Measurements from ENCODE around the gene HMCN1.
"Not testable (repeated sequence)": the region's sequence is repeated elsewhere in the genome, so short reads cannot be mapped to it uniquely, and the experiment has no call there.

HMCN1 gene

DNA sequence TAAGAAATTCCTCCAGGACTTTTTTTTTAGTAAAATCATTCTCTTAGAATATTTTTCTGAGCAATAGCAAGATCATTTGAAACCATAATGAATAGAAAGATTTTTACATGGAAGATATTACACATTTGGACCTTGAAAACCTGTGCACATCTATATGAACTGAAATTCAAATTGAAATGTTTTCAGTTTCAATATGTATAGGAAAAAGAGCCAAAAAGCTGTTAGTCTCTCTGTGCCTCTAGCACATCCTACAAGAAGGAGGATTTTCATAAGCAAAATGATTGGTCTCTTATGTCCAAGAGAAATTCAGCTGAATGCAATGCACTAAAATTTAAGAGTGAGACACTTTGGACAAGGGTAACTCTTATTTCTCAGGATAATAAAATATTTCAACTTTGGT, 8.2 kb downstream of the HMCN1 start:
- no peak for DNase-seq

DNA sequence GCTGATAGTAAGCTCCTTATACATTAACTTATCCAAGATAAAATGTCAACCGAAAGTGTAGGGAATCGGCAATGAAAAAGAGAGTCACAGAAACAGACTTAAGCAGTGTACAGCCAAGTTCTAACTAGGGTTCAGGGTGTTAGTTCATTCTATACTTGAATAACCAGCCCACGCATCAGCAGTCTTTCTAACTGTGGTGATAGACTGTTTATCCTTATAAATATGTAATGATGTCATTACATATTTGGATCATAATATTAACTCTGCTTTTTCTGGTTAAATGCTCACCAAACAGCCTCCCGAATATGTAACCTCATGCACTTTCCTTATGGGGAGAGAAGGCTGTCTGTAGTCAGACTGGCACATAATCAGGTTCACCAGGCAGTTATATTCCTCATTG, 11.0 kb downstream of the HMCN1 start:
- DNase-seq, result no peak

DNA sequence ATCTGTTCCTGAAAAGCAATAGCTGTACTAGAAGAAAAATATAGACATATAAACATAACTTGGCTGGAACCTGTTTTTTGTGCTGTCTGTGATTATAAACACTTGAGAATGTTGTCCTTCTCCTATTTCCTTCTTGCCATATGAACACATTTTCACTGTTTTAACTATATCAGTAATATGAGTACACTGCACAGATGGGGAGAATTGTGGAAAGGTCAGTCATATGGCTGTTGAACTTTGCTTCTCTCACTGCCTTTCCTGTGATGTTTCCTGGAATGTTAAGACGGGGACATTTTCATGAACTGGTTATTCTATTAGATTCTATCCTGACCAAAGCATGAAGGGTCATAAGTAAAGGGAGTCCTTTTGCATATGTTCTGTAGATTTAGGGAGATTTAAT, 24.9 kb downstream of the HMCN1 start:
- no peak for DNase-seq

DNA sequence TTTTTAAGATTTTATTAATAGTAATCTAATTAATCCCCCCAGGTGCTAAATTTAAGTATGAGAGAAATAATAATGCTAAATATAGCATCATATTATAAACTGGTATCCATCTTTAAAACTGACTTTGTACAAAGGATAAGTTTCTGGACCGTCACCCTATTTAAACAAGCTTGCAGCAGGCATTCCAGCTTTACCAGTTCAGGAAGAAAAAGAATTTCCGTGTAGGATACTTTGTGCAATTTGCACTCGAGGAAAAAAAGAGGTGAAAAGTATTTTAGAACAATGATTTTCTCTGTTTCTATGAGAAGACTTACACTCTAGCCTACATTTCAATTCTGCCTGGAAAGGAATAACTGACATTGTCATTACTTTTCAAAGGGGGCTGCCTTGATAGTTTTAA, 27.6 kb downstream of the HMCN1 start:
- no peak for DNase-seq

DNA sequence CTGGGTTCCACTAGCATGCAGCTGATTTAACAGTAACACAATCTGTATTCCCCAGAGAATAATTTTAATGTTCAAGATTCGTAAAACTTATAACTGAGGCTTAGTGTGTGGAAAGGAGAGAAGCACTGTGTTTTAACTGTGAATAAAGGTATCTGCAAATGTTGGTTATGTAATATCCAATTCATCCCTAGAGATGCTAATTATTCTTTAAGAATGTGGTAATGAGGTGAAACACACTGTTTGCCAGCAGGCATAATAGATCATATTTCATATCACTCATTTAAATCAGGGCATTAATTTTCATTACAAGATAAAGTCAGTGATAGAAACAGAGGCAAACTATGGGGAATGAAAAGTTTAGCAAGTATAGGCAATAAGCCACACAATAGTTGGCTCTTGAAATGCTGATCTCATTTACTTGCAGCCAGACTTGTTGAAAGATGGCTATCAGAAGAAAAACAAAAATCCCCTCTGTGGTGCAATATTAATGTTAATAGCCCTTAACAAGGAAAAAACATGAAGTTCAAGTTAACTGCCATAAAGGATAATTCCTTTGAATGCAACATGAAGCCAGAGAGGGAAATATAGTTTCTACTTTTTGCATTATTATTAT, 33.4 kb downstream of the HMCN1 start:
- DNase-seq, result no peak

DNA sequence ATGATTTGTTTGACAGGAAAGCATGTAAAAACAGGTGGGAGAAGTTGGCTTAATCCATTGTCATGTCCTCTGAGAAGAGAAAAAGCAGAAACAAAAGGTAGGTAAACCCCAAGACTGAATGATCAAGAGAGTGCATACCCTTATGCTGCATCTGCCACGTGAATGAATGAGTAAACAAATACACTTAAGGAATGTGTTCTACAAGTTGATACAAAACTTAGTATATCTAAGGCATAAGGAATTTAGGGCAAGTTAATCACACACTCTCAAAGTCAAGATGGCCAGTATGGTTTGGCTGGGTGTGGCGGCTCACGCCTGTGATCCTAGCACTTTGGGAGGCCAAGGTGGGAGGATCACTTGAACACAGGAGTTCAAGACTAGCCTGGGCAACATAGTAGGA, 34.2 kb downstream of the HMCN1 start:
- DNase-seq, result no peak

DNA sequence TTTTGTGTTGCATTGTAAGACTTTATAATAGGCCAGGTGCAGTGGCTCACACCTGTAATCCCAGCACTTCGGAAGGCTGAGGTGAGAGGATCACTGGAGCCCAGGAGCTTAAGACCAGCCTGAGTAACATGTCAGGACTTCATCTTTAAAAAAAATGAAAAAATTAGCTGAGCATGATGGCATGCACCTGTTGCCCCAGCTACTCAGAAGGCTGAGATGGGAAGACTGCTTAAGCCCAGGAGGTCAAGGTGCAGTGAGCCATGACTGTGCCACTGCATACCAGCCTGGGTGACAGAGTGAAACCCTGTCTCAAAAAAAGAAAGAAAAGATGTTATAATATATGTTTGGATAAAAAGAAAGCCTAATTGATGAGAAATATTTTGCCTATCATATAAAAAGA, 34.9 kb downstream of the HMCN1 start:
- no peak for DNase-seq

DNA sequence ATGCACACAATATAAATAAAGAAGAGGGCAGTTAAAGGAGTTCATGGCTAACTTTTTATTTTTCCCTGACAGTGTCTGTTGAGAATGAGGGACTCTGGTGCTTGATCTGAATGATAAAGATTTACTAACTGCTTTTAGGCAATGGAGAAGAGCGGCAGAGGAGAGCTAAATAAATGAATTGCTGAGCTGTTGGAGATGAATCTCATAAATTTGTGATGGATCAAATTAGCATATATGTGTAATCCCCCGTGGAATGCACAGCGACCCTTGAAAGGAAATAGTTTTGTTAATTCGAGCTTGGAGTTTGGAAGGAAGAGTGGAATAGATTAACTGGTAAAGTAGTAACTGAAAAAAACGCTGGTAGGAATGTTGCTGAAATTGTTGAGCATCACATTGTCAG, 40.2 kb downstream of the HMCN1 start:
- DNase-seq, result no peak

DNA sequence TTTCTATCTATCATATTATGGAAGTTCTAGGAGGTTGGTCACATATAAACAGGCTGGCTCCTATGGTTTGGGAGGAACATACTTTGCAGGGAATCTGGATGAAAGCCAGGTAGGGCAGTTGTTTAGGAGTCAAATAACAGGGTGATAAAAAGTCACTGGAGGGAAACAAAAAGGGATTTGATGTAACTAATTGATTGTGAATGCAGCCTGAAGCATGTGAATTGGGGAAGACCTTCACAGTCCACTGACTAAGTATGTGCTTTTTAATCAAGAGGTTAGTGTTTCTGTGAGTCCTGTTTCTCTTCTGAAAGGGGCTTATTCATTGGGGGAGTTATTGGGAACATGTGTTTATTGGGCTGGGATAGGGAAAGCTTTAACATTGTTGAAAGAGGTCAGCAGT, 41.3 kb downstream of the HMCN1 start:
- no peak for DNase-seq

DNA sequence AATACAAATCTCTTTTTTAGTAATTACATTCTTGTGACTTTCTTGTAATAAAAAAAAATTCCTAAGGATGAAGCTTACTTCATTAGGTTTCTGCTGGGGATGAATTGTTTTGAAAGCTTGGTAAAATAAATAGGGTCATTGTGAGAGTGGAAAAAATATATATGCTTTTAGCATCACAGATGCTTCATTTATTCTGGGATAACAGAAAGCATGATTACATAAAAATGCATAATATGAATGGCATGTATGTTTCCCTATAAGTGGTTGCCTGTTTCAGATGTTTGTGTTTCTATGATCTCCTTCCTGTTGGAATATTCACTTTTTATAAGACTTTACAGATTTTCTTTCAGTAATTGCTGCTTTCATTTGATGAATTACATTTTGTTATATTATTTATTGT, 42.3 kb downstream of the HMCN1 start:
- DNase-seq, result no peak

DNA sequence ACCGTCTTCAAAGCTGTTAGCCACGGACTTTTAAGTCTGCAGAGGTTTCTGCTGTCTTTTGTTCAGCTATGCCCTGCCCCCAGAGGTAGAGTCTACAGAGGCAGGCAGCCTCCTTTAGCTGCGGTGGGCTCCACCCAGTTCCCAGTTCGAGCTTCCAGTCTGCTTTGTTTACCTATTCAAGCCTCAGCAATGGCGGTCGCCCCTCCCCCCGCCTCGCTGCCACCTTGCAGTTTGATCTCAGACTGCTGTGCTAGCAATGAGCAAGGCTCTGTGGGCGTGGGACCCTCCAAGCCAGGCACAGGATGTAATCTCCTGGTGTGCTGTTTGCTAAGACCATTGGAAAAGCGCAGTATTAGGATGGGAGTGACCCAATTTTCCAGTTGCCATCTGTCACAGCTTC, 49.7 kb downstream of the HMCN1 start:
- not testable (repeated sequence) for DNase-seq

DNA sequence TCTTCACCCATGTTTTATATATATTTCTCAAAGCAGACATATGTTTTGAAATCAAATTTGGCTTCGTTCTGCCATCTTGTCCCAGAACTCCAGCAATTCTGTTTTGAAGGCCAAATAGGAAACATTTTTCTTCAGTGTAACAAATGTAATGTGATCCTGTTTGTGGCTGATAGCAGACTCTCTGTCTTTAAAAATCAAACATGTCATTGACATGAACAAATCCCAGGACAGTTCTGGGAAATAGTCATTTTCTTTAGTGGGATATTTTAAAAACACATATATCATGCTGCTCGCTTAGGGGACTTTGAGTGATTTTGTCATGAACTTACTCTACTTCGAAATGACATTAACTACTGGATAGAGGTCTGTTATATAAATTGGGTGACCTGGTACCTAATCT, 51.4 kb downstream of the HMCN1 start:
- no peak for DNase-seq

DNA sequence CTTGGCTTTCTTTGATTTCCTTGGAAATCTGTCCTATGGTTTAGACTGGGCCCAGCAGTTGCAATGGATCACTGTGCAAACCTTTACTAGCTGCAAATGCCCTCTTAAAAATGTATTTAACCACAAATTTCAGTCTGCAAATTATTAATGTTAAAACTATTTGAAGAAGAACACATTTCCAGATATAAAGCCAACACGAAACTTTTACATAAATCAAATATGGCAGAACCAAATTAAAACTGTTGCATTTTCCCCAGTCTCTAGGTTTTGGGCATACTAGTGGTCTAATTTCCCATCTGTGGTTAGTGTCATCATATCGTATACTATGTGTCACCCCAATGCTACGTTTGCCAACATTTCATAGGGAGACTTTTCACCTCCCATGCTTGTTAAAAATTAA, 52.3 kb downstream of the HMCN1 start:
- no peak for DNase-seq

DNA sequence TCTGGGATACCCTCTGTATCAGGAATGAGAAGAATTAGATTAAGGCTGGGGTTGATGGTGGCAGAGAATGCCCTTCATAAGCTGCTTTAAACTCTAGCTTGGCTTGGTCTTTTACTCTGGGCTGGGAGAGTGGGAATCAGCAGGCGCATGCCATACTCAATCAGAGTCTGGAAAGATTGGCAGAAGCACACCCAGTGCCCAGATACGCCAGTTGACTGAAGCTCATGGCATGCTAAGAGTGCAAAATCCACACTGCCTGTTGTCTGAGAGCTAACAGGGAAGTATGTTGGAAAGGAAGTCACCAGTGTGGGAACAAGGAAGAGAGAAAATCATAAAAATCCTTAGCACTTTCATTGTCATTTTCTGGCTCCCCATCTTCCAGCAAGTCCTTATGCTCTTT, 53.0 kb downstream of the HMCN1 start:
- no peak for DNase-seq

DNA sequence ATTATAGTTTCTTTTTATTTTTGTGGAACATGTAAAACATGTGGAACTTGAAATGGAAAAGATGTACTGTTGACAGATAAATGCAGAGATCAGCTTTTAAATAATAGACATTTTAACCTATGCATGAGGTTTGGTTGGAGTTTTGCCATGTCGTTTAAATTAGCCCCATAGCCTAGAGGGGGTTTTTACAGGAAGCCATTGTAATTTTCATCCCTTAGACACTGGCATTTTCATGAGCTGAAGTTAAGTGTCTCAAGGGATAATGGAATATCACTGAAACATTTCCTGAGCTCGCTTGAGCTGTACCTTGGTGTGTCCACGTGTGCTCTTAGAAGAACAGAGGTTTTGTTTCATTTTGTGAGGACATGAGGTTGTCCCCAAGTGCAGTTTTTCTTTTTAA, 54.2 kb downstream of the HMCN1 start:
- no peak for DNase-seq

DNA sequence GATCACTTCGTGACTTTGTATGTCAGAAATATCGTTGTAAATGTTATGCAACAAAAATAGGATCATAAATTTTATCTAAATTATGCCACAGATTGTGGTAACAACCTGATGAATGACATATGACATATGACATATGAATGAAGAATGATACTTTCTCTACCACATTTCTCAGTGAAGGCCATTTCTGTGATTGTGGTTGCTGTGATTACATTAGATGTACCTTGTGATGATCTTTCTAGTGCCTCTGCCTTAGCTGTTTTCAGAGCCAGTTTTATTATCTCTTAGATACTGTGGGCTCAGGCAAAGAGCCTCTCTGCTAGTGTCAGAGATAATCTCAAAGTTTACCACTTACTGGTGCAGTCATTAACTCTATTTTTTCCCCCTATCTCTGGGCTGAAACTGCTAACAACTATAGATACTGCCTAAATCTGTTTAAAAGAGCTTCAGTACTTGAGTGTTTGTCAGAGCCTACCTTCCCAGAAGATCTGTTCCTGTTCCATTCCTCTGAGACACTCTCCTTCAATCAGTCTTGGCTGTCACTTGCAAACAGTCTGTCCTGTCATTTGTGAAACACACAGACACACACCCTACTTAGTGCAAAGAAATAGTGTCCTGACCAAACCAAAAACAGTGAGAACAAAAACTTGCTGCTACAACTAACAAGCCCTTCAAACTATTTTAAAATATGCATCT, 55.5 kb downstream of the HMCN1 start:
- no peak for DNase-seq

DNA sequence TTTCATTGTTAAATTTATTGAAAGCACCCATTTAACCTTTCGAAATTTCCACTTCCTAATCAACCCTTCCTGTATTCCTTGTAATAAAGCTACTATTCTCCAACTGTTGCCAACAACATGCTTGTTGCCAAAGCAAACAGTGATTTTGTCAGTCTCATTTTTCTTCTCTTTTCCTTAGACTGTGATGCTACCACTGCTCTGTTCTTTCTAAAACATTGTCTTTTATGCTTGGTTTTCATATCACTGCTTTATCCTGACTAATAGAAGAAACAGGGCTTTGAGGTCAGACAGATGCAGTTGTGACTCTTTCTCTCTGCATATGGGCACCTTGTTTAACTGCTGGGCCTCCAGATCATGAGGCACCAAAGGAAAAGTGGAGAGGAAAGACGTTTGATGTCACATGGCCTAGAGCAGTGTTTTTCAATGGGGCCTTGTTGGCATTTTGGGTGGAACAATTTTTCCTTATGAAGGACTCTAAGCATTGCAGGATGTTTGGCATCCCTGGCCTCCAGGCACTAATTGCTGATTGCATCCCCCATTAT, 56.1 kb downstream of the HMCN1 start:
- DNase-seq, result no peak

DNA sequence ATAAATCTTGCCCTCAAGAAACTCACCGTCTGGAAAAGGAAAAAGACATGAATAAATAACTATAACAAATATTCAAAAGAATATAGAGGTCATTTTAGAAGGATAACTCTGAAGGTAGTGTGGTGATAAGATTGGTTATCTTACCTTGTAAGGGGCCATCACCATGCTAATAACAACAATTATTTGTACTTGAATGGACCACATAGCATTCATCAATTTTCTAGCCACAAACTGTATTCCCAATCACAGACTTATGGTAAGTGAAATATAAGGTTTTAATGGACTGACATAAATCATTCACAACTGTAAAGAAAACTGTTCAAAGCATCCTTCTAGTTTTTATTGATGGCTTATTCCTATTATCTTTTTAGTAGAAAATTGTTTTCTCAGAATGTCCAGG, 57.8 kb downstream of the HMCN1 start:
- no peak for DNase-seq

DNA sequence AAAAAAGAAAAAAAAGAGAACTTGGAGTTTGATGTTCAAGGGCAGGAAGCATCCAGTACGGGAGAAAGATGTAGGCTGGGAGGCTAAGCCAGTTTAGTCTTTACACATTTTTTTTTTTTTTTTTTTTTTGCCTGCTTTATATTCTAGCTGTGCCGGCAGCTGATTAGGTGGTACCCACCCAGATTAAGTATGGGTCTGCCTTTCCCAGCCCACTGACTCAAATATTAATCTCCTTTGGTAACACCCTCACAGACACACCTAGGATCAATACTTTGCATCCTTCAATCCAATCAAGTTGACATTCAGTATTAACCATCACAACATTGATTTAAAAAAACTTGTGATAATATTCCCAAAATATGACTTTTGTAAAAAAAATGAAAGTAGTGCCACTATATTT, 60.3 kb downstream of the HMCN1 start:
- not testable (repeated sequence) for DNase-seq

DNA sequence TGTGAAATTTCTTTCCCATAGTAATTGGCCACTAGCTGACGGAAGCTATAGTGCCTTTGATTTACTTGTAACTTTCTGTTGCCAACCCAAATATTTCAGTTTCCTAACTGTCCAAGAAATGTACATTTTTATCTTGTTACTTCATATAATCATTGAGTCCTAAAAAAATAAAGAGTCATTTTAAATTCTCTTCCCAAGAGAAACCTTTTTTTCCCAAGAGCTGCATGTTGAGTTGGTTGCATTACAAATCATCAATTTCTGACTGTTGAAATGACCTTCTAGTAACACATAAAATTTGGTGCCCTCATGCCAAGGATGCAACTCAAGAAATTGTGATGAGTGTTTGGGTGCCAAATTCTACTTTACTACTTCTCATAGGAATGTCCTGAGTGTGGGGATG, 61.0 kb downstream of the HMCN1 start:
- no peak for DNase-seq

DNA sequence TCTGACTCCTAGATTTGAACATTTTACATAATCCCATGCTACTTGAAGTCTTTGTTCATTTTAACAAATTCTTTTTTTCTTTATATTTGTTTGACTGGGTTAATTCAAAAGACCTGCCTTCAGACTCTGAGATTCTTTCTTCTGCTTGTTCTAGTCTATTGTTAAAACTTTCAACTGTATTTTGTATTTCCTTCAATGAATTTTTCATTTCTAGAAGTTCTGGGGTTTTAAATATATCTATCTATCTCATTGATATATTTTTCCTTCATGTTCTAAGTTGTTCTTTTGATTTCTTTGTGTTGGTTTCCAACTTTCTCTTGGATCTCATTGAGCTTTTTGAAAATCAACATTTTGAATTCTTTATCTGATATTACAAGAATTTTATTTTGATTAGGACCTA, 64.3 kb downstream of the HMCN1 start:
- DNase-seq, result no peak

DNA sequence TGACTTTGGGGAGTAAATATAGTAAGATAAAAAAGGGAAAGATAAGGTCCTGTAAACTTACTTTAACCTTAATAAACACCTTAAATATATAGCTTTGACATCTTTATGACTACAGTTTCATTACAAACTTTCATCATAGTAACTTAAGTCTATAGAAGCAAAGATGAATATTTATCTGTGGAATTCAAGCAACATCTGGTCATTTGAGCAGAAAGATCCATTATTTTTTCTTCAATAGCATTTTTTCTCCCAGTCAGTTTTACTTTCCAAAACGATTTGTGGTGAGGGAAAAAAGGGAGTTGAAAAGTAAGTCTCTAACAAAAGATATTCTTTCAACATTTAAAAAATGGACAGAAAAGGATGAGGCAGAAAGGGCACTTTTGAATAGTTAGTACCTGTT, 69.0 kb downstream of the HMCN1 start:
- no peak for DNase-seq

DNA sequence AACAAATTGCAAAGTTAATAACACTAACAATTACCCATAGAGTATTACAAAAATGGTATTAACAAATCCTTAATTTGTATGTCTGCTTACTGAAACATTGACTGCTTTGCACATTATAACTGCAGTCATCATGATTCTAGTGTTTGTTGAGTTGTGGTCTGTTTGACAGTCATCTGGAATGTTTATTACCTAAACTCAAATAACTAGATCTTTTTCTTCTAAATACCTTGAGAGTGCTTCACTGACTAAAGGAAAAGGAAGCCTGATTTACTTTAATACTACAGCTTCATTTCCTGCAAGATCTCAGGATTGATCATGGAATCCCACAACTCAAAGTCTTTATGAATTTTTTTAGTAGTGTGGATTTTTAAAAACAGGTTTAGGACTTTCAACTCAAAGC, 70.0 kb downstream of the HMCN1 start:
- no peak for DNase-seq

DNA sequence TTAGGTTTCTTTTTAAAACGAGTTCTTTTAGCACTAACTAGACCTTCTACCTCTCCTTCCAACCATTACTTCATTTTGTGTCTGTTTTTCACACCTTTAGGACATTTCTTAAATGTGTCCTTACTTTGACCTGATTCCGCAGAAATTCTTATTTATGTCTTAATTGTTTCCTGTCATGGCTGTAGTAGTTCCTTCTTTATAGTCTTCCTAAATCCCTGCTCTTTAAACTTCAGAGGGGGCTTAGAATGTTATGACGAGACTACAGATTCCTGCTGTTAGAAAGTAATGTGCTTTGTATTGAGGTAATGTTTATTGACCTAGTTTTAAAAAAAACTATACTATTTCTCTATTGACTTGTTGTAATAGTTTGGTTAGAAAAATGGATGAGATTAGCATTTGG, 70.4 kb downstream of the HMCN1 start:
- no peak for DNase-seq

DNA sequence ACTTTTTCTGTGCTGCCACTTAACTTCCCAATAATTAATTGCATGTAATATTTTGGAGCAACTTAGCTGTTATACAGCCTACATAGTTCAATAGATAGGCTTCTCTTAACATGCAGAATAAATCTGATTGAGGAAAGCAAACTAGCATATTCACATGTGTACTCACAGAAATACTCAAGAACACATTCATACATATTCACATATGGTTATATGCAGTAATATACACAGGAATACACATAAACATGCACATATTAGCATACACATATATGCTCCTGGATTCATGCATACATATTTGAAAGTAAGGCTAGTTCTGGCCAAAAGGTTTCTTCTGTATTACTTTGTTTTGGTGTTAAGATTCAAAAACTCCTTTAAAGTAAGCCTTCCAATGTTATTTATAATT, 73.1 kb downstream of the HMCN1 start:
- no peak for DNase-seq
